Nephron progenitor cell (in vitro differentiated cells): ENCODE measurements around the gene EARS2.

Experiments used
- DNase-seq: peaks from one replicate; pipeline ENCODE4 v3.0.0; 2021
- H3K27ac Mint-ChIP-seq: 2 replicates; pipeline ENCODE4 v1.8.0; 2021; ENCODE audit warnings: mild to moderate bottlenecking, moderate library complexity, mixed read lengths
- H3K27me3 Mint-ChIP-seq: 2 replicates; pipeline ENCODE4 v1.8.0; 2021; ENCODE audit warnings: mild to moderate bottlenecking, low read depth, mixed read lengths; ENCODE audit not compliant: poor library complexity
- H3K36me3 Mint-ChIP-seq: 2 replicates; pipeline ENCODE4 v1.8.0; 2021; ENCODE audit warnings: low read depth, mixed read lengths
- H3K4me1 Mint-ChIP-seq: 2 replicates; pipeline ENCODE4 v1.8.0; 2021; ENCODE audit warnings: mixed read lengths
- H3K4me3 Mint-ChIP-seq: 2 replicates; pipeline ENCODE4 v1.8.0; 2021; ENCODE audit warnings: mild to moderate bottlenecking, moderate library complexity, mixed read lengths
- H3K9me3 Mint-ChIP-seq: 2 replicates; pipeline ENCODE4 v1.8.0; 2021; ENCODE audit warnings: mild to moderate bottlenecking, moderate library complexity, mixed read lengths
- TF ChIP-seq, protein P1 (sequence below): fragments of 200-600 bp; sonication (generic); IDR thresholded peaks from 2 replicates; pipeline ENCODE4 v1.5.0; 2021; ENCODE audit warnings: antibody characterized with exemption

EARS2 gene

GRCh38 chr16:23556881-23557778, at the start of gene EARS2, which contains the start of gene UBFD1:
Gene EARS2 (minus strand): TSS chr16:23557350. CDS start chr16:23557343, 7 bp downstream.
Gene UBFD1 (plus strand): TSS chr16:23557727. CDS start chr16:23557743, 16 bp downstream.
- Mint-ChIP-seq H3K36me3 (peaks cover 33% of the 10 kb centered on the region), H3K4me3 (peak within 1 kb of the TSS; percentile 94), H3K4me1 (peaks cover 32% of the 10 kb centered on the region), H3K27me3 (no peaks in the 10 kb centered on the region), H3K27ac (peak within 1 kb of the TSS; percentile 98), H3K9me3 (peaks cover 3% of the 10 kb centered on the region)
- peak; percentile 99 for DNase-seq
- TF ChIP-seq, protein P1, sequence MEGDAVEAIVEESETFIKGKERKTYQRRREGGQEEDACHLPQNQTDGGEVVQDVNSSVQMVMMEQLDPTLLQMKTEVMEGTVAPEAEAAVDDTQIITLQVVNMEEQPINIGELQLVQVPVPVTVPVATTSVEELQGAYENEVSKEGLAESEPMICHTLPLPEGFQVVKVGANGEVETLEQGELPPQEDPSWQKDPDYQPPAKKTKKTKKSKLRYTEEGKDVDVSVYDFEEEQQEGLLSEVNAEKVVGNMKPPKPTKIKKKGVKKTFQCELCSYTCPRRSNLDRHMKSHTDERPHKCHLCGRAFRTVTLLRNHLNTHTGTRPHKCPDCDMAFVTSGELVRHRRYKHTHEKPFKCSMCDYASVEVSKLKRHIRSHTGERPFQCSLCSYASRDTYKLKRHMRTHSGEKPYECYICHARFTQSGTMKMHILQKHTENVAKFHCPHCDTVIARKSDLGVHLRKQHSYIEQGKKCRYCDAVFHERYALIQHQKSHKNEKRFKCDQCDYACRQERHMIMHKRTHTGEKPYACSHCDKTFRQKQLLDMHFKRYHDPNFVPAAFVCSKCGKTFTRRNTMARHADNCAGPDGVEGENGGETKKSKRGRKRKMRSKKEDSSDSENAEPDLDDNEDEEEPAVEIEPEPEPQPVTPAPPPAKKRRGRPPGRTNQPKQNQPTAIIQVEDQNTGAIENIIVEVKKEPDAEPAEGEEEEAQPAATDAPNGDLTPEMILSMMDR = peak; percentile 84

DNA sequence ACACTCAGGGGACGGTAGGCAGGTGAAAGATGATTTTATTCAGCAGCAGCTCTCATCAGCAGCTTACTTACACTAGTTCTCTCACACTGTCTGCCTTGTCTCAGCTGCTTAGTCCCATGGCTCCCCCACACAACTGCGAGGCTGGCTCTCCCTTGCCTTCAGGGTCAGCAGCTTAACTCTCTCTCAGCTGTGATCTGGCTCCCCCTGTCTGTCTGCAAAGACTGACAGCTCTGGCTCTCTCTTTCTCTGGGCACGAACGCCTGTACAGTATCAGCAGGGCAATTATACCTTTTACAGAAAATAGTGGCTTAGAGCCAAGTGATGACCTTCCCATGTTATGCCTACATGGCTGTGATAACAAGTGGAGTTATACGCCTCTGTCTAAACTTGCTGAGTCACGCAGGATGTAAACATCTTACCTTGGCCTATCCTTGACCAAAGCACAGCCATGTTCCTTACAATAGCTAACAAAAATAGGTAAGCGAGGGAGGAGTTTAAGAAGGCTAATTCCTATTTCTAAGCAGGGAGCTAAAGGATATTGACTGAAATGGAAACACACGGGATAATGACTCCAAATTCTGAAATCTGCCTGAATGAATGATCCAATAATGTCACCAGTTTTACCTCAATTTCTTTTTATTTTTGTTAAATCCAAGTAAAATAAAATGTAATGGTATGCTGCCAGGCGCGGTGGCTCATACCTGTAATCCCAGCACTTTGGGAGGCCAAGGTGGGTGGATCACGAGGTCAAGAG, 40.0 kb upstream of the EARS2 start:
- TF ChIP-seq, protein P1 = no peak
- Mint-ChIP-seq H3K27ac (peak overlapping the region; percentile 55), H3K4me3 (peak overlapping the region; percentile 11), H3K4me1 (peaks cover 7% of the 10 kb centered on the region), H3K27me3 (peaks cover under 1% of the 10 kb centered on the region), H3K36me3 (peaks cover 12% of the 10 kb centered on the region), H3K9me3 (no peaks in the 10 kb centered on the region)
- peak; percentile 18 for DNase-seq

- DNase-seq = peak; percentile 95
- TF ChIP-seq, protein P1 = peak; percentile 99
- Mint-ChIP-seq H3K4me3 (peak within 1 kb of the TSS; percentile 91), H3K4me1 (peaks cover 7% of the 10 kb centered on the region), H3K27me3 (no peaks in the 10 kb centered on the region), H3K9me3 (no peaks in the 10 kb centered on the region), H3K36me3 (peaks cover 23% of the 10 kb centered on the region), H3K27ac (peak within 1 kb of the TSS; percentile 55)
These were observed 39.0 kb upstream of the EARS2 start, which contains the start of gene NDUFAB1 for GRCh38 chr16:23595951-23596720. Gene NDUFAB1 (minus strand): TSS chr16:23596316. CDS start chr16:23596290, 26 bp downstream.

DNA sequence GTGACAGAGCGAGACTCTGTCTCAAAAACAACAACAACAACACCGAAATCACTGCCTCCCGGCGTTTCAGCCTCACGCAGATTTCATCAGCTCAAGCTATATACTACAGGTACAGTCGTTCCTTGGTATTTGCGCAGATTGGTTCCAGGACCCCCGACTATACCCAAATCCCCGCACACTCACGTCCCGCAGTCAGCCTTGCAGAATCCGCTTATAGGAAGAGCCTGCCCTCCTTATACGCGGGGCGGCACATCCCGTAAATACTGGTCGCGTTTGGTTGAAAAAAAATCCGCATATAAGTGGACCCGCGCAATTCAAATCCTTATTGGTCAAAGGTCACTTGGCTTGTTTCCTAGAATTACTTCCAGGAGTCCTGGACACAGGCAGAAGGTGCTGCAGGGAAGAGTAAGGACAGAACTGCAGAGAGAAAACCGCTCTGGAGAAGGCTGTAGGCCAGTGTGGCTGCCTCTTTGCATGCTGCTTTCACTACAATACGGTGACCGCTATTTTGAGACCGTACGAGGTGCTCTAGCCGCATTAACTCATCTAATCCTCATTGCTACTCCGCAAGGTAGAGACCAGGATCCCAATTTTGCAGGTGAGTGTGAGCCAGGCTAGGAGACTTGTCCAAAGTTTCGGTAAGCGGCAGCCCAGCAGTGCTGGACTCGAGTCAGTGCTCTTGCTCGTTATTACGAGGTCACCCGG, 38.2 kb upstream of the EARS2 start:
- Mint-ChIP-seq H3K27me3 (no peaks in the 10 kb centered on the region), H3K4me1 (peaks cover 7% of the 10 kb centered on the region), H3K9me3 (no peaks in the 10 kb centered on the region), H3K4me3 (peak overlapping the region; percentile 91), H3K36me3 (peaks cover 30% of the 10 kb centered on the region), H3K27ac (peak overlapping the region; percentile 22)
- TF ChIP-seq, protein P1 = no peak
- no peak for DNase-seq

- Mint-ChIP-seq H3K9me3 (no peaks in the 10 kb centered on the region), H3K27ac (no peak overlapping the region), H3K27me3 (no peaks in the 10 kb centered on the region), H3K36me3 (peaks cover 39% of the 10 kb centered on the region), H3K4me1 (peaks cover 7% of the 10 kb centered on the region), H3K4me3 (no peak overlapping the region)
- TF ChIP-seq, protein P1 = no peak
- no peak for DNase-seq
These were observed 37.0 kb upstream of the EARS2 start for GRCh38 chr16:23594186-23594585.
